Measurements from ENCODE around the gene POLR3K. TPM values are rescaled to one million over a fixed set of nuclear protein-coding genes. Genes with fewer than 3 reads are reported as not detected.

Gene POLR3K
- total RNA-seq, 1 donor from 2014 or later, result 9.2 TPM

- Mint-ChIP-seq H3K9me3 (peaks cover 3% of the 10 kb centered on the region), H3K36me3 (peaks cover 51% of the 10 kb centered on the region), H3K27me3 (ENCODE audit: insufficient read depth, low read depth) (peaks cover 3% of the 10 kb centered on the region), H3K4me1 (no peaks in the 10 kb centered on the region), H3K27ac (no peak overlapping the region), H3K4me3 (no peak overlapping the region)
- Histone ChIP-seq H3K4me2 (no peak overlapping the region), H3K4me3 (no peak overlapping the region), H3K79me2 (ENCODE audit: low read depth) (peaks cover 15% of the 10 kb centered on the region), H3K4me1 (no peaks in the 10 kb centered on the region), H3K9ac (no peak overlapping the region), H3K36me3 (no peaks in the 10 kb centered on the region), H3F3A (ENCODE audit: low read depth) (peaks cover 3% of the 10 kb centered on the region), H3K27me3 (no peaks in the 10 kb centered on the region), H3K9me3 (ENCODE audit: low read depth) (no peaks in the 10 kb centered on the region), H2AFZ (replicated peaks) (no peak overlapping the region), H3K27ac (no peak overlapping the region), H4K20me1 (ENCODE audit: low read depth) (no peaks in the 10 kb centered on the region)
- no peak for TF ChIP-seq EZH2phosphoT487 (IDR thresholded peaks at IDR 0.05)
- no peak for TF ChIP-seq EZH2 (IDR thresholded peaks at IDR 0.05)
- TF ChIP-seq, protein P1, sequence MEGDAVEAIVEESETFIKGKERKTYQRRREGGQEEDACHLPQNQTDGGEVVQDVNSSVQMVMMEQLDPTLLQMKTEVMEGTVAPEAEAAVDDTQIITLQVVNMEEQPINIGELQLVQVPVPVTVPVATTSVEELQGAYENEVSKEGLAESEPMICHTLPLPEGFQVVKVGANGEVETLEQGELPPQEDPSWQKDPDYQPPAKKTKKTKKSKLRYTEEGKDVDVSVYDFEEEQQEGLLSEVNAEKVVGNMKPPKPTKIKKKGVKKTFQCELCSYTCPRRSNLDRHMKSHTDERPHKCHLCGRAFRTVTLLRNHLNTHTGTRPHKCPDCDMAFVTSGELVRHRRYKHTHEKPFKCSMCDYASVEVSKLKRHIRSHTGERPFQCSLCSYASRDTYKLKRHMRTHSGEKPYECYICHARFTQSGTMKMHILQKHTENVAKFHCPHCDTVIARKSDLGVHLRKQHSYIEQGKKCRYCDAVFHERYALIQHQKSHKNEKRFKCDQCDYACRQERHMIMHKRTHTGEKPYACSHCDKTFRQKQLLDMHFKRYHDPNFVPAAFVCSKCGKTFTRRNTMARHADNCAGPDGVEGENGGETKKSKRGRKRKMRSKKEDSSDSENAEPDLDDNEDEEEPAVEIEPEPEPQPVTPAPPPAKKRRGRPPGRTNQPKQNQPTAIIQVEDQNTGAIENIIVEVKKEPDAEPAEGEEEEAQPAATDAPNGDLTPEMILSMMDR (IDR thresholded peaks at IDR 0.05), result no peak
- DNase-seq (ENCODE audit: low spot score), result no peak
Measured at GRCh38 chr16:45454-45853, 8.0 kb downstream of the POLR3K start.

- Histone ChIP-seq H3K9ac (no peak overlapping the region), H3K4me3 (no peak overlapping the region), H3K9me3 (ENCODE audit: low read depth) (no peaks in the 10 kb centered on the region), H3K27me3 (no peaks in the 10 kb centered on the region), H3F3A (ENCODE audit: low read depth) (peaks cover 5% of the 10 kb centered on the region), H2AFZ (replicated peaks) (no peak overlapping the region), H3K27ac (no peak overlapping the region), H3K4me2 (no peak overlapping the region), H3K4me1 (no peaks in the 10 kb centered on the region), H3K79me2 (ENCODE audit: low read depth) (peaks cover 8% of the 10 kb centered on the region), H3K36me3 (no peaks in the 10 kb centered on the region), H4K20me1 (ENCODE audit: low read depth) (no peaks in the 10 kb centered on the region)
- Mint-ChIP-seq H3K4me1 (no peaks in the 10 kb centered on the region), H3K36me3 (peaks cover 48% of the 10 kb centered on the region), H3K4me3 (no peak overlapping the region), H3K27ac (no peak overlapping the region), H3K9me3 (peaks cover 3% of the 10 kb centered on the region), H3K27me3 (ENCODE audit: insufficient read depth, low read depth) (peaks cover 3% of the 10 kb centered on the region)
- TF ChIP-seq EZH2phosphoT487 (IDR thresholded peaks at IDR 0.05) (no peak), EZH2 (IDR thresholded peaks at IDR 0.05) (no peak)
- TF ChIP-seq, protein P1 (IDR thresholded peaks at IDR 0.05), result no peak
- no peak for DNase-seq (ENCODE audit: low spot score)
Measured at GRCh38 chr16:44655-45054, 8.8 kb downstream of the POLR3K start.

- peaks cover 3% of the 10 kb centered on the region for H3K27me3 Mint-ChIP-seq (ENCODE audit: insufficient read depth, low read depth)
- H3K27ac Mint-ChIP-seq, result no peak overlapping the region
- peaks cover 47% of the 10 kb centered on the region for H3K36me3 Mint-ChIP-seq
Measured at GRCh38 chr16:43294-43693, 10.1 kb downstream of the POLR3K start.

More at GRCh38 chr16:43294-43693, 10.1 kb downstream of the POLR3K start:
- H3F3A ChIP-seq (ENCODE audit: low read depth), result peaks cover 5% of the 10 kb centered on the region
- Mint-ChIP-seq H3K4me3 (no peak overlapping the region), H3K9me3 (peaks cover 3% of the 10 kb centered on the region), H3K4me1 (no peaks in the 10 kb centered on the region)
- no peaks in the 10 kb centered on the region for H3K9me3 ChIP-seq (ENCODE audit: low read depth)
- H3K36me3 ChIP-seq, result no peaks in the 10 kb centered on the region
- H3K9ac ChIP-seq, result no peak overlapping the region
- no peaks in the 10 kb centered on the region for H3K4me1 ChIP-seq
- H2AFZ ChIP-seq (replicated peaks), result no peak overlapping the region
- H3K27me3 ChIP-seq, result no peaks in the 10 kb centered on the region
- no peak overlapping the region for H3K4me3 ChIP-seq
- H3K79me2 ChIP-seq (ENCODE audit: low read depth), result no peaks in the 10 kb centered on the region
- H4K20me1 ChIP-seq (ENCODE audit: low read depth), result no peaks in the 10 kb centered on the region
- no peak overlapping the region for H3K4me2 ChIP-seq
- DNase-seq (ENCODE audit: low spot score), result no peak
- no peak for TF ChIP-seq EZH2 (IDR thresholded peaks at IDR 0.05)
- TF ChIP-seq, protein P1 (IDR thresholded peaks at IDR 0.05), result no peak
- TF ChIP-seq EZH2phosphoT487 (IDR thresholded peaks at IDR 0.05), result no peak
- H3K27ac ChIP-seq, result no peak overlapping the region

Measured in neural progenitor cell (in vitro differentiated cells).